ENCODE measurements around the gene ACADS.
"Not testable (repeated sequence)": the region's sequence is repeated elsewhere in the genome, so short reads cannot be mapped to it uniquely, and the experiment has no call there.

Gene ACADS

GRCh38 chr12:120702637-120703036 lies 23.0 kb upstream of the ACADS start:
- peak; percentile 51 for DNase-seq

DNA sequence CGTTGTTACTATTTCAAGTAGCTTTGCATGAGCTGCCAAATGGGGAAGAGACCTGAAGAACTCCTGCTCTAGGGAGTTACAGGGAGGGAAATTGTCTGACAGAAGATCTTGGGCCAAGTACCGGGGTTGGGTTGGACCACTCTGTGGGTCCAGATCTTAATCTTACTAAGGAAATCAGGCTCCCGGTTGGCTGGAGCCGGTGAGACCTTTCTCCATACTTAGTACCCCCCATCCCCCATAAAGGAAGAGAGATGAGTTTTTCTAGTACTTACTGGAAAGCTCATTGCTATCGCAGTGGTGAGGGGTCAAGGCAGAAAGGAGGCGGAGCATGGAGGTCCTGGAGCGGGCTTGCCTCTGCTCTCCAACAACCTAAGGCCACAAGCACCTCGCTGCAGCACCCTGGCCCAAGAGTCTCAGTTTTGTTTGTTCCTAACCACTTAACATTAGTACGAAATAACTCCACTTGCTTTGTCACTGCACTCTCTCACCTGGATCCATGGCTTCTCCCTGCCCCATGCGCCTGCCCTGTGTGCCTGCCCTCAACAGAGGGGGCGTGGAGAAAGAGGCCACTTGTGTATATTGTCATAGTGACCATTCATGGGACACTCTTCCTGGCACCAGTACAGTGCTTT lies 22.2 kb upstream of the ACADS start:
- DNase-seq, result no peak

- DNase-seq, result no peak
Observed at GRCh38 chr12:120705618-120706017, 20.0 kb upstream of the ACADS start.

GRCh38 chr12:120706029-120706428 lies 19.6 kb upstream of the ACADS start:
- DNase-seq, result no peak

- peak; percentile 52 for DNase-seq
Observed at GRCh38 chr12:120708651-120709050, 17.0 kb upstream of the ACADS start.

GRCh38 chr12:120710031-120710804 lies 15.4 kb upstream of the ACADS start, which contains the start of gene UNC119B:
Gene UNC119B, plus strand, starts transcription at chr12:120710458. Its CDS starts 17 bp downstream, at chr12:120710475.
- peak; percentile 78 for DNase-seq

DNA sequence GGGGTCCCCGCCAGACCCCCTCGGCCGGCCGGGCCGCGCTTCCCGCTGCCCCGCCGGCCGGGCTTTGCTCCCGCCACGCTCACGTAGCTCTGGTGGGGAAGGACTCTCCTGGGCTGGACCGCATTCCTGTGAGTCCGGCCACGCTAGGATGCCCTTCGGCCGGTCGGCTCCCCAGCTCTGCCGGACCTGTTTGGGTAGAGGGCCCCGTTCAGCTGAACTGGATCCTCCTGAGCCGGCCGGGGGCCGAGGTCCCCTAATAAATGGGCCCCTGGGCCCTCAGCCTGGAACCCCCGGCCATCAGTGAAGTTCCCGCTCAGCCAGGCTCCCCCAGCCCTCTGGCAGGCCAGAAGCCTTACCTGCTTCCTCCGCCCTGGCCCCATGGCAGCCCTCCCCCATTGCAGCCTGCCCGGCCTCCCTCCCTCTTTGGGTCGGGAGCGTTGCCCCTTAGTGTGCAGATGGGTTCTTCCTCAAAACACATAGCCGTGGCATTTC lies 14.8 kb upstream of the ACADS start:
- DNase-seq, result peak; percentile 58

DNA sequence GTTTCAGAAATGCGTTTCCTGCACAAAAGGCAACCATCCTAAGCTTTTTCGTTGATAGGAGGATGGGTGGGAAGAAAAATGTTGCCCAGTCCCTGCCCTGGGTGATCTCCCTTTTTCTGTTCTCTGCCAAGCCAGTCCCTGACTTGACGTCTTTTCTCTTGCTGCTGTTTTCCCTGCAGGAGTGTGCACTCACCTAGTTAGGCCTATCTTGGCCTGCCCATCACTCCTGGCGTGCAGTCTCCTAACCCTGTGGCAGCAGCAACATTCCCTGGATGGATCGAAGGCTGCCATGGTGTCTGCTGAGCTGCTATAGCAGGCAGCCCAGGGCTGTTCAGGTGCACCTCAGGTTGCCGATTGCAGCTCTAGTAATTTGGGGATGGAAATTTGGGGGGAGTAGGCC lies 14.2 kb upstream of the ACADS start:
- DNase-seq, result no peak

GRCh38 chr12:120712610-120713009 lies 13.0 kb upstream of the ACADS start:
- no peak for DNase-seq

GRCh38 chr12:120713861-120714482 lies 11.7 kb upstream of the ACADS start:
- peak; percentile 96 for DNase-seq

DNA sequence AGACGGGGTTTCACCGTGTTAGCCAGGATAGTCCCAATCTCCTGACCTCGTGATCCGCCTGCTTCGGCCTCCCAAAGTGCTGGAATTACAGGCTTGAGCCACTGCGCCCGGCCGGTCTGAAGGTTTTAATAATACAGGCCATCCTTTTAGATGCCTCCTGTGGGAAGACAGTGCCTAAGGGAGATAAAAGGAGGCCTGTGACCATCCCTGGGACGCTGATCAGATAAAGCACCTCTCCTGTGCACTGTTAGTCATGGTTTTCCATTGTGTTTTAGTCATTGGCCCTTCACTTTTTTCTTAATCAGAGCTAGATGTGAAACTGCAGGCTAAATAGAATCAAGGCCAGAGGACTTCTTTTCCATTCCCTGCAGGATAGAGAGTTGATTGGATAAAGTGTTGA lies 7.6 kb upstream of the ACADS start:
- DNase-seq, result no peak

- DNase-seq, result peak; percentile 28
Observed at GRCh38 chr12:120719072-120719471, 6.6 kb upstream of the ACADS start.

DNA sequence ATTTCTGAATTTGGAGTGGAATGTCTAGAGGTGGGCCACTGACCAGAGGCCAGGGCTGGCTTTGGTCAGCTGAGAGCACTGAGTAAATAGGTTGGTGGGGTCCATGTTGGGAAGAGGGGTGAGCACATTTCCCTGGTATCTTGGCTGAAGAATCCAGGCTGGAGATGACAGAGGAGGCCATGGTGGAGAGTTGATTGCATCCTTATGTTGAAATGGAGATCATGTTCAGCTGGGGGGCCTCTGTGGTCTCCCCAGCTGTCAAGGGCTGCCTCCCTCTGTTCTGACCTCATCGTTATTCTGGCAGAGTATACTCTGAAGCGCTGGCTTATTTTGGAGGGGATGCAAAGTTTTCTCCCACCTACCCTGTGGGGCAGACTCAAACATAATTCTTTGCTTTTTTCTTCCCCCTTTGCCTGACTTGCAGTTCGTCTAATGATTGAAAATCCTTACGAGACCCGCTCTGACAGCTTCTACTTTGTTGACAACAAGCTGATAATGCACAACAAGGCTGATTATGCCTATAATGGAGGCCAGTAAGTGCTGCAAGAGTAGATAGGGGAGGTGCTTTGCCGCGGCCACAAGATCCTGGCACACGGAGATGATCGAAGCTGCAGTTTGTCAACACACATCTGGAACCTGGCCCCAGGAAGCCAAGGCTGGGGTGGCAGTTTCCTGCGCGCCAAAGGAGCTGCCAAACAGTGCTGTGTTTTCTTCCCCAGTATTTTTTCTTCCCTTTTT lies 6.0 kb upstream of the ACADS start:
- DNase-seq, result peak; percentile 90

DNA sequence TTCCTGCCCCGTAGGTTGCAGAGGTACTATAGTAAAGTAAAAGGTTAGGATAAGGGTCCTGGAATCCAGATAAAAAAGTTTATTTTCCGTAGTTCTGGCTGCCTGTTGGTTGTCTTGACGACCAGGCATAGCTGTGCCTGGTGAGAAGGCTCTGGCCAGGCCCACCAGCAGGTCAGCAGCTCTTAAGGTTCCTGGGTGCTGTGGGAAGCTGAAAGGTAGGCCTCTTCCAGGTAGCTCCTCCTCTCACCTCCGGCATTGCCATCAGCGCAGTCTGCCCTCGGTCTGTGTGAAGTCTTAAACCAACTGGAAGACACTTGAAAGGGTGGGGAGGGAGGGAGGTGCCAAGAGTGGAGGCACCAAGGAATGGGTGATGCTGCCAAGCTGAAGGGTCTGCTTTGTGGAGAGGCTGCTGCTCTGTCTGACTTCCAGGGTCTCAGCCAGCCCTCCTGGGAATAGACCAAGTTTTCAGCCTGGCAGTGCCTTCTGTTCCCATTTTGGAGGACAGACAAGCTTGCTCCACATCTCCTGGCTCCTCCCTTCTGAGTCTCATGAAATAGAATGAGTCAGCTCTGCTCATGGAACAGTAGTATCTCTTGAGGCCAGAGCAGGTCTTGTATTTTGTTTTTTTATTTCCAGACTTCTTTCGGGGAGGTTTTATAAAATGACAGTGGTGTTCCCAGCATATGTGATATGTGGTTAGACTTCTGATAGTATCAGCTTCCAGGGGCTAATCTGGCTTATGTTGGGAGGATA lies 5.2 kb upstream of the ACADS start:
- peak; percentile 95 for DNase-seq

GRCh38 chr12:120720987-120721801 lies 4.4 kb upstream of the ACADS start:
- no peak for DNase-seq

DNA sequence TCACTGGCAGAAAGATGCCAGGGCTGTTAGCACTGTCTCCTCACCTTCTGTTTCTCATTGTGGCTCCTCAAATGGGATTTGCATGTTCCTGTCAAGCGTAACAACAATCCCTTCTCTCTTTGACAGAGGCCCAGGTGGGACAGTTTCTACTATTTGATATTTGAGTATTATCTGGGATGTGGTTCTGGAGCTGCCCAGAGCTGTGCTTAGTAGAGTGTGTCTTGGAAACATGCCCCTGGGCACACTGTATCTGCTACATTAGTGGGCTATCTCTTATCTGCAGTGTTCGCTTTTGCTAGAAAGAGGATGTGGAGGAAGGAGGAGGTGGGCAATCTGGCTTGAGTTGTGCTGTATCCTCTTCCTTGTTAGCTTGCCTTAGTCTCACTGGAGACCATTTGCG lies 3.8 kb upstream of the ACADS start:
- DNase-seq, result peak; percentile 65

GRCh38 chr12:120722784-120723183 lies 2.8 kb upstream of the ACADS start:
- DNase-seq, result no peak

DNA sequence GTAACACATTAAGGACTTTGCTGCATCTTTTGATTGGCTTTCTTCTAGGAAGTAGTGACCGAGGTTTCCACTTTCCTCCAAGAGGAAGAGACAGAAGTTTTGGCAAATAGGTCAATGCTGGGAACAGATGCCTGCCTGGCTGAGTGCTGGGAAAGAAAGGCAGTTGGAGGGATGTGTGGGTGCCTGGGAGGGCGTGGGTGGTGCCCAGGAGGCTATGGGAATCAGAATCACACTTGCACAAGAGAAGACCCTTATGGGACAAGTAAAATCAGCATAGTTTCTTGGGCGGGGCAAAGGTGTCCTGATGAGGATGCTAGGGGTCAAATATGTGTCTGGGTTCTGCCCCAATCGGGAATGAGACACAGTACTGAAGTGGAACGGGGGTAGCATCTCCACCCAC lies 906 bp upstream of the ACADS start:
- DNase-seq, result no peak

- no peak for DNase-seq
Observed at GRCh38 chr12:120725151-120725658, 421 bp upstream of the ACADS start.

DNA sequence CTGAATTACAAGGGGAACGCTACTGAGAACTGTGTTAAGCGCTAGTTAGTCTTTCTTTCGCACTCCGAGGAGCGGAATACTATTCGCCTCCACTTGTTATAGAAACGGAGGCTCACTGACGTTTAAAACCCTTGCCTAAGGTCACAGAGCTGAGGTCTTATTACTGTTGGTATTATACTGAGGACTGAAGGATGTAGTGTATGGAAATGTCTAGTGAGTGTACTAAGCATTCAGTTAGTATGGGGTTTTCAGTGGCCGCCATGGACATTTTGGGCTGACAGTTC lies 826 bp downstream of the ACADS start:
- DNase-seq, result no peak

DNA sequence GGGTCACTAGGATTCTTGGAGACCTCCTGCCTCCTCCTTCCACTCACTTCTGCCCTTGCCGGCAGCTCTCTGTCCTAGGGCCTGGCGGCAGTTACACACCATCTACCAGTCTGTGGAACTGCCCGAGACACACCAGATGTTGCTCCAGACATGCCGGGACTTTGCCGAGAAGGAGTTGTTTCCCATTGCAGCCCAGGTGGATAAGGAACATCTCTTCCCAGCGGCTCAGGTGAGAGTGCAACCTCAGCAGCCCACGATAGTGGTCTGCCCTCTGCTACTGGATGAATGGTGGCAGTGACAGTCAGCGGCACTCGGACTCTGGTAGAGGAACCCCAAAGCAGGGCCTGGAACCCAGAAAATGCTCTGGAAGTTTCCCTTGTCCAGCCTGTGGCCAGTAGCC lies 1.3 kb downstream of the ACADS start:
- no peak for DNase-seq

DNA sequence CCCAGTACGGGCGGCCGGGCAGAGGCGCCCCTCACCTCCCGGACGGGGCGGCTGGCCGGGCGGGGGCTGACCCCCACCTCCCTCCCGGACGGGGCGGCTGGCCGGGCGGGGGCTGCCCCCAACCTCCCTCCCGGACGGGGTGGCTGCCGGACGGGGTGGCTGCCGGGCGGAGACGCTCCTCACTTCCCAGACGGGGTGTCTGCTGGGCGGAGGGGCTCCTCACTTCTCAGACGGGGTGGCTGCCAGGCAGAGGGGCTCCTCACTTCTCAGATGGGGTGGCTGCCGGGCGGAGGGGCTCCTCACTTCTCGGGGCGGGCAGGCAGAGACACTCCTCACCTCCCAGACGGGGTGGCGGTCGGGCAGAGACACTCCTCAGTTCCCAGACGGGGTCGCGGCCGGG lies 6.6 kb downstream of the ACADS start:
- DNase-seq, result not testable (repeated sequence)

Measured in hematopoietic multipotent progenitor cell treated with erythropoietin and hydrocortisone succinate and interleukin-3 and kit ligand, for 6 days (in vitro differentiated cells).